Left ventricle myocardium inferior (tissue), 1 donor: ENCODE data around the gene DDX59. TPM values are rescaled to one million over a fixed set of nuclear protein-coding genes. Genes with fewer than 3 reads are reported as not detected.
"Not testable (repeated sequence)": the region's sequence is repeated elsewhere in the genome, so short reads cannot be mapped to it uniquely, and the experiment has no call there.

Source experiments
- DNase-seq: peaks from one replicate; pipeline ENCODE4 v3.0.0-alpha.2; 2020
- H3K27ac ChIP-seq: fragments of 200-600 bp; replicated peaks from 2 replicates; pipeline ENCODE4 v1.8.0; 2021
- H3K27me3 ChIP-seq: fragments of 200-600 bp; 2 replicates; pipeline ENCODE4 v1.8.0; 2021; ENCODE audit warnings: low read depth
- H3K36me3 ChIP-seq: fragments of 200-600 bp; 2 replicates; pipeline ENCODE4 v1.8.0; 2021
- H3K4me1 ChIP-seq: fragments of 200-600 bp; 2 replicates; pipeline ENCODE4 v1.8.0; 2021
- H3K4me3 ChIP-seq: fragments of 200-600 bp; 2 replicates; pipeline ENCODE4 v1.8.0; 2021; ENCODE audit warnings: mild to moderate bottlenecking, moderate library complexity
- H3K9me3 ChIP-seq: fragments of 200-600 bp; replicated peaks from 2 replicates; pipeline ENCODE4 v1.8.0; 2021
- intact Hi-C: fragments of 100-400 bp; cut with micrococcal nuclease; formaldehyde crosslinking; loops from one replicate; pipeline ENCODE4 v1.11.0; 2022
- total RNA-seq: library from RNA; stranded (reverse); fragmentation: NEBNext Ultra II Directional; extraction: Animal tissue kit (Norgen Biotek cat#: 25700); gene quantifications from one replicate; pipeline ENCODE4 v1.2.1, GENCODE V29; 2021
- TF ChIP-seq, protein P1 (sequence below): fragments of 200-600 bp; IDR thresholded peaks from 2 replicates; pipeline ENCODE4 v1.8.0; 2021; ENCODE audit warnings: antibody characterized with exemption, mild to moderate bottlenecking, borderline replicate concordance
- donor health status: DM: no; HTN: yes; CAD: no; lungs with severe emphysema.

DDX59 gene
- total RNA-seq, 1 donor from 2014 or later = 11.9 TPM

DNA sequence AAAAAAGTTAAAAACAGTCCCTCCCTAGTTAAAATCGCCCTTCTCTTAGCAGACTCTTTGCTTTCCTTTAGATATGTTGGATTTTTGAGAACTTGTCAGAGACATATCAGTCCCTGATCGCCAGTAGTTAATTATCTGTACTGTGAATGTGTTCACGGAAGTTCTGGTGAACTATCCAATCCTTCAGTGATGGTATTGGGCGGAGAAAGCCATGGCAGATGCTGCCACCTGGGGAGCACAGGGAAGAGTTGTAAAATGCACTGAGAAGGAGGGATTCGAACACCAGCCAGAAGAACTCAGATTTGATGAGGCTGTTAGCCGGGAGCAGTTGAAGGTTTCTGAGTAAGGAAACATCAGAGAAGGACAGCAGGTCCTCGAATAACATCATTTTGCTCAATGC is 31.6 kb downstream of the DDX59 start:
- DNase-seq = no peak
- TF ChIP-seq, protein P1, sequence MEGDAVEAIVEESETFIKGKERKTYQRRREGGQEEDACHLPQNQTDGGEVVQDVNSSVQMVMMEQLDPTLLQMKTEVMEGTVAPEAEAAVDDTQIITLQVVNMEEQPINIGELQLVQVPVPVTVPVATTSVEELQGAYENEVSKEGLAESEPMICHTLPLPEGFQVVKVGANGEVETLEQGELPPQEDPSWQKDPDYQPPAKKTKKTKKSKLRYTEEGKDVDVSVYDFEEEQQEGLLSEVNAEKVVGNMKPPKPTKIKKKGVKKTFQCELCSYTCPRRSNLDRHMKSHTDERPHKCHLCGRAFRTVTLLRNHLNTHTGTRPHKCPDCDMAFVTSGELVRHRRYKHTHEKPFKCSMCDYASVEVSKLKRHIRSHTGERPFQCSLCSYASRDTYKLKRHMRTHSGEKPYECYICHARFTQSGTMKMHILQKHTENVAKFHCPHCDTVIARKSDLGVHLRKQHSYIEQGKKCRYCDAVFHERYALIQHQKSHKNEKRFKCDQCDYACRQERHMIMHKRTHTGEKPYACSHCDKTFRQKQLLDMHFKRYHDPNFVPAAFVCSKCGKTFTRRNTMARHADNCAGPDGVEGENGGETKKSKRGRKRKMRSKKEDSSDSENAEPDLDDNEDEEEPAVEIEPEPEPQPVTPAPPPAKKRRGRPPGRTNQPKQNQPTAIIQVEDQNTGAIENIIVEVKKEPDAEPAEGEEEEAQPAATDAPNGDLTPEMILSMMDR = no peak
- no peak overlapping the region for H3K27ac ChIP-seq

DNA sequence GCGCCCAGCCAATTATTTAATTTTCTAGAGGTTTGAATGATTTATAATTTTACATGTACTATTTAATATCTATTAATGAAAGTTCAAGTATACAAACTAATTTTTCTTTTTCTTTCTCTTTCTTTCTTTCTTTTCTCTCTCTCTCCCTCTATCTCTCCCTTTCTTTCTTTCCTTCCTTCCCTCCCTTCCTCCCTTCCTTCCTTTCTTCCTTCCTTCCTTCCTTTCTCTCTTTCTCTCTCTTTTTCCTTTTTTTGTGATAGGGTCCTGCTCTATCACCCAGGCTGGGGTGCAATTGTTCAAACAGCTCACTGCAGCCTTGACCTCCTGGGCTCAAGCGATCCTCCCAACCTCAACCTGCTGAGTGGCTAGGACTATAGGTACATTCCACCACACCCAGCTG is 33.0 kb downstream of the DDX59 start:
- no peak overlapping the region for H3K4me3 ChIP-seq
- intact Hi-C loops = no loop called here
- TF ChIP-seq, protein P1 = no peak
- no peak overlapping the region for H3K27ac ChIP-seq
- peaks cover 7% of the 10 kb centered on the region for H3K4me1 ChIP-seq
- no peak for DNase-seq
- no peaks in the 10 kb centered on the region for H3K9me3 ChIP-seq
- H3K27me3 ChIP-seq = no peaks in the 10 kb centered on the region
- H3K36me3 ChIP-seq = no peaks in the 10 kb centered on the region

More for the DNA sequence above, 31.6 kb downstream of the DDX59 start:
- Histone ChIP-seq H3K4me1 (peaks cover 7% of the 10 kb centered on the region), H3K36me3 (peaks cover 1% of the 10 kb centered on the region), H3K9me3 (no peaks in the 10 kb centered on the region), H3K4me3 (no peak overlapping the region), H3K27me3 (no peaks in the 10 kb centered on the region)
- intact Hi-C loops = no loop called here

DNA sequence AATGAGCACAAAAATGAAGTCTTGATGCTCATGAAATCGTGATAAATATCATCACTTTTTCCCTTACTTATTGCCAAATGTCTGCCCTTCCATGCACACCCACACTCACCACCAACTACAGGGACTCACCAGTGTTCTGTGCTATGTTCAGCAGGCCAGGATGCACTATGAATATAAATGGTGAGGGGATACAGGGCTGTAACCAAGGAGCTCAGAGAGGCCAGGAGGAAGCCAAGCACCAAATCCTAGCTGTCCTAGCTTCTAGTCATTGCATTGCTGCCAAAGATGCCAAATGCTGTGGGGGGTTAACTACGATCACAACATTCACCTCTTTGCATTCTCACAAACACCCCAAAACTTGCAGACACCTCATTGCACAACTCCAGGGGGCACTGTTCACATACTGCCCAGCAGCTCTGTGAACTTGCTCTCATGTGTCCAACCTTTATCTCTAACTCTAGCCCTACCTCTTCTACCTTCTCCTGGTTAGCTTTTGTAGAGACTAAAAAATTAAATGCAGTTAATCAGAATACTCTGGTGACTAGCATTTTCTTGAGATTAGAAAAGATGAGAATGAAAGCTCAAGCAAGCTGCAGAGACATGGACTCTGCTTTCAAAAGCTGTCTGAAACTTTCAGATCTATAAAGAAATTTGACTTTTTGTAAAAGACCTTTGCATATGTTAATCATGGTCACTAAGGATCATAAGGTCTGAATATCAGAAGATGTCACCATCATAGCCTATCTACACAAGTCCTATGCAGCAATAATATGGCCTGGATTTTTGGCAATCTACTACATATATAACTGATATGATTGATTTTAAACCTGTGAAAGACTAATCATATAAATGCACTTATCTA is 35.2 kb downstream of the DDX59 start:
- Histone ChIP-seq H3K4me1 (no peaks in the 10 kb centered on the region), H3K27ac (no peak overlapping the region), H3K4me3 (no peak overlapping the region), H3K27me3 (no peaks in the 10 kb centered on the region), H3K36me3 (no peaks in the 10 kb centered on the region), H3K9me3 (no peaks in the 10 kb centered on the region)
- no peak for DNase-seq
- TF ChIP-seq, protein P1 = no peak
- intact Hi-C loops = no loop called here

DNA sequence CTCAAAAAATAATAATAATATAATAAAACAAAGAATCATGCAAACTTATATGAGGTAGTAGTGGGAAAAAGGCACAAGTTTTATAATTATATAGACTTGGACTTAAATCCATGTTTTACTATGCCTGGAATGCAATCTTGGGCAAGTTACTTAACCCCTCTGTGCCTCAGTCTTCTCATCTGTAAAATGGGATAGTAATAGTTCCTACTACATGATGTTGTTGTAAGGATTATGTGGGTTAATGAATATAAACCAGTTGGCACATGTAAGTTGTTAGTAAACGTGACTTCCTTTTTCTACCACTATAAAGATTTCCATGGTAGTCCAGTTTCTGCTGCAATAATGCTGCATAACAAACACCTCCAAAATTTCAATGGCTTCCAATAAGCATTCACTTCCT is 38.3 kb downstream of the DDX59 start:
- intact Hi-C loops = no loop called here
- Histone ChIP-seq H3K27me3 (no peaks in the 10 kb centered on the region), H3K9me3 (no peaks in the 10 kb centered on the region), H3K4me1 (no peaks in the 10 kb centered on the region), H3K4me3 (no peak overlapping the region), H3K36me3 (no peaks in the 10 kb centered on the region), H3K27ac (no peak overlapping the region)
- DNase-seq = no peak
- TF ChIP-seq, protein P1 = no peak

DNA sequence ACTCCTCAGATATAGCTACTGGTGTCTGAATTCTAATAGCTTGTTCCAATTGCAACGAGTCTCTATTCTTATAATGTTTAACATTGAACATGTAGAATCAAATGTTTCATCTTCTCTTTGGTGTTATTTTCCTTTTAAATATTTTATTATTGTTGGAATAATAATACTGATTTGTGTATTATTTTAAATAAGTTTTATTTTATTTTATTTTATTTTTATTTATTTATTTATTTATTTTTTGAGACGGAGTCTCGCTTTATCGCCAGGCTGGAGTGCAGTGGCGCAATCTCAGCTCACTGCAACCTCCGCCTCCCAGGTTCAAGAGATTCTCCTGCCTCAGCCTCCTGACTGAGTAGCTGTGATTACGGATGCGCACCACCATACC is 39.2 kb downstream of the DDX59 start:
- DNase-seq, H3K9me3 ChIP-seq, H3K36me3 ChIP-seq, H3K27ac ChIP-seq, intact Hi-C loops, H3K27me3 ChIP-seq, H3K4me1 ChIP-seq, H3K4me3 ChIP-seq: not testable (repeated sequence)

DNA sequence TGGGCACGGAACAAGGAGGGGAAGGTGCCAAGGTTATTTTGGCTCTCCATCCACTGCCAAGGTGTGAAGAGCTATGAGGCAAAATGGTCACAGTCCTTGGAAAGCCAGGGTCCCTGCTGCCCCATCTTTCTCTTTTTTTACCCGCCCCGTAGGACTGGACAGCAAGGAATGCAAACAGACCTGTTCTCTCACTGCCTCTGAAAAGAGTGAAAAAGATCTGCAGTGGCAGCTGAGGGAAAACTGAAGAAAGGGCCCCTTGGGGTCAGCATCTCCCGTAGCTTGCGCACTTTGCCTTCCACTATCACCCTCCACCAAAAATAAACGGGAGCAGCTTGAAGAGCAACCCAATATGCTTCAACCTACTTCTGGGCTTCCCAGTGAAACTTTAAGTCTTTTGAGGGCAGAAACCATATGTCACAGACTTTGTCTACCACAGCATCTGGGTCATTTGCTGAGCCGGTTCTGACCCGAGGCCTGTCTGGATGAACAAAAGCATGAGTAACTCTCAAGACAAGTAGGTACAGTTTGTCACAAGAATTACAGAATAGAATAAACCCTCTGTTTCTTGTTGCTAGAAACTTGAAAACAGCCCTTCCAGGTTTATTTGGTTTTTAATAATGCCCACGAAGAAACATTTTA is 39.7 kb downstream of the DDX59 start:
- intact Hi-C loops = loop anchor here (10.0 kb wide), 1 partner anchor 205 kb away; no protein-coding TSS in a partner anchor
- no peak for DNase-seq
- H3K27ac ChIP-seq = no peak overlapping the region
- TF ChIP-seq, protein P1 = no peak
- H3K36me3 ChIP-seq = no peaks in the 10 kb centered on the region
- H3K9me3 ChIP-seq = no peaks in the 10 kb centered on the region
- no peaks in the 10 kb centered on the region for H3K27me3 ChIP-seq
- peaks cover 2% of the 10 kb centered on the region for H3K4me1 ChIP-seq
- H3K4me3 ChIP-seq = no peak overlapping the region
